HepG2 (cell line): ENCODE measurements around the gene GGT7. TPM values are rescaled to one million over a fixed set of nuclear protein-coding genes. Genes with fewer than 3 reads are reported as not detected.

ENCODE experiments used
- HOMEZ ChIP-seq: IDR thresholded peaks from 2 replicates; pipeline ENCODE4 v1.6.1; 2016; ENCODE audit warnings: low read depth
- LBX2 ChIP-seq: sonication (generic); formaldehyde crosslinking; IDR thresholded peaks from 2 replicates; pipeline ENCODE4 v1.5.0; 2020; ENCODE audit warnings: missing genetic modification reagents, mild to moderate bottlenecking, borderline replicate concordance
- MAF1 ChIP-seq: sonication (generic); formaldehyde crosslinking; IDR thresholded peaks from 2 replicates; pipeline ENCODE4 v1.5.0; 2020; ENCODE audit warnings: missing genetic modification reagents, borderline replicate concordance
- MLX ChIP-seq: IDR thresholded peaks from 2 replicates; pipeline ENCODE4 v1.6.1; 2016
- PATZ1 ChIP-seq: sonication (generic); formaldehyde crosslinking; IDR thresholded peaks from 2 replicates; pipeline ENCODE4 v1.4.0; 2020; ENCODE audit warnings: missing genetic modification reagents
- TFE3 ChIP-seq: IDR thresholded peaks from 2 replicates; pipeline ENCODE4 v1.6.1; 2016
- U2AF1 ChIP-seq: fragments of 200-400 bp; formaldehyde crosslinking; optimal IDR thresholded peaks from 2 replicates; pipeline ENCODE3; 2017; ENCODE audit warnings: mild to moderate bottlenecking, low read depth, low read length
- ZBTB3 ChIP-seq: sonication (generic); formaldehyde crosslinking; IDR thresholded peaks from 2 replicates; pipeline ENCODE4 v1.4.0; 2020; ENCODE audit warnings: low read depth, mild to moderate bottlenecking, moderate library complexity, missing genetic modification reagents, borderline replicate concordance
- ZNF318 ChIP-seq: sonication (generic); formaldehyde crosslinking; IDR thresholded peaks from 2 replicates; pipeline ENCODE4 v1.4.0; 2020; ENCODE audit warnings: mild to moderate bottlenecking, missing genetic modification reagents
- ZNF512 ChIP-seq: sonication (generic); formaldehyde crosslinking; IDR thresholded peaks from 2 replicates; pipeline ENCODE4 v1.4.0; 2020; ENCODE audit warnings: mild to moderate bottlenecking, missing genetic modification reagents
- ZNF549 ChIP-seq: sonication (generic); formaldehyde crosslinking; IDR thresholded peaks from 2 replicates; pipeline ENCODE4 v1.5.0; 2020; ENCODE audit warnings: missing genetic modification reagents
- polyA plus RNA-seq, 8 experiments: library from polyadenylated mRNA; depleted of rRNA in 3 of 8; stranded (reverse) in 7 of 8; unstranded in 1 of 8; fragments of >200 nt; fragmentation: Illumina TruSeq in 4 of 8; extraction: Trizol in 4 of 8; gene quantifications; 2 replicates each; pipeline versions ENCODE4 v1.2.1 to v1.2.3, GENCODE V29; 2011 to 2016; ENCODE audit warnings: low read depth in 4 of 8, missing spikeins in 1 of 8, mixed read lengths in 1 of 8; ENCODE audit not compliant: insufficient read depth in 1 of 8
- total RNA-seq, 5 experiments: library from RNA; depleted of rRNA; stranded (reverse); fragments of >200 nt; fragmentation: Illumina TruSeq; extraction: Trizol; gene quantifications; 2 replicates each; pipeline ENCODE4 v1.2.3, GENCODE V29; 2016; ENCODE audit warnings: low read depth in 1 of 5

Gene GGT7
- total and polyA plus RNA-seq, 2 of the 13 experiments (the other 11 are each of a cell fraction or from before 2014, with no cell fraction given) = 6.6 to 23.0 TPM

GRCh38 chr20:34824806-34825529 lies 47.7 kb downstream of the GGT7 start (continued):
- TF ChIP-seq ZNF318 (CRISPR knock-in tag) (peak; percentile 82; the same call in 1 of the 2 replicates), LBX2 (CRISPR knock-in tag) (no peak), MLX (CRISPR knock-in tag) (no peak; the same call in 1 of the 2 replicates), PATZ1 (CRISPR knock-in tag) (peak; percentile 93), ZNF512 (CRISPR knock-in tag) (no peak), ZBTB3 (CRISPR knock-in tag) (no peak), TFE3 (CRISPR knock-in tag) (peak; percentile 13; the same call in 1 of the 2 replicates), HOMEZ (CRISPR knock-in tag) (no peak), U2AF1 (no peak), MAF1 (CRISPR knock-in tag) (0 out of 2 replicates have a peak, but pooled peaks have one; percentile 71), ZNF549 (CRISPR knock-in tag) (peak; percentile 25; the same call in 1 of the 2 replicates)
